Inflammatory macrophage (primary cell): ENCODE results near the gene AQP12B.

Experiments
- DNase-seq, 2 donors: peaks; one replicate each; pipeline ENCODE4 v3.0.0-alpha.2; 2020 to 2022

AQP12B gene

GRCh38 chr2:240647503-240648154 lies 35.1 kb downstream of the AQP12B start:
- DNase-seq, result no peak

GRCh38 chr2:240646900-240647502 lies 35.7 kb downstream of the AQP12B start:
- DNase-seq, result no peak

- peak; percentile 16 to 52 for DNase-seq
Measured at GRCh38 chr2:240646176-240646899, 36.3 kb downstream of the AQP12B start.

- no peak for DNase-seq
Measured at GRCh38 chr2:240645801-240646175, 36.9 kb downstream of the AQP12B start.

GRCh38 chr2:240645346-240645745 lies 37.3 kb downstream of the AQP12B start:
- DNase-seq, result no peak

GRCh38 chr2:240644859-240645301 lies 37.8 kb downstream of the AQP12B start:
- no peak for DNase-seq

GRCh38 chr2:240644171-240644651 lies 38.5 kb downstream of the AQP12B start:
- DNase-seq, result no peak

- DNase-seq, result no peak
Measured at GRCh38 chr2:240643811-240644150, 38.9 kb downstream of the AQP12B start.

- DNase-seq, result no peak
Measured at GRCh38 chr2:240643093-240643810, 39.4 kb downstream of the AQP12B start.

- DNase-seq, result no peak
Measured at GRCh38 chr2:240642806-240643092, 39.9 kb downstream of the AQP12B start.

- no peak for DNase-seq
Measured at GRCh38 chr2:240642061-240642805, 40.5 kb downstream of the AQP12B start.

GRCh38 chr2:240640939-240641338 lies 41.7 kb downstream of the AQP12B start:
- DNase-seq, result peak; percentile 22 to 62

GRCh38 chr2:240639566-240639965 lies 43.1 kb downstream of the AQP12B start:
- no peak for DNase-seq

- DNase-seq, result no peak
Measured at GRCh38 chr2:240638512-240639160, 44.0 kb downstream of the AQP12B start.

GRCh38 chr2:240637901-240638345 lies 44.8 kb downstream of the AQP12B start:
- DNase-seq, result no peak

- no peak for DNase-seq
Measured at GRCh38 chr2:240637116-240637900, 45.4 kb downstream of the AQP12B start.

- DNase-seq, result no peak
Measured at GRCh38 chr2:240636563-240637115, 46.0 kb downstream of the AQP12B start.

GRCh38 chr2:240635998-240636547 lies 46.6 kb downstream of the AQP12B start:
- DNase-seq, result no peak

- no peak for DNase-seq
Measured at GRCh38 chr2:240635121-240635997, 47.3 kb downstream of the AQP12B start.
